K562 (cell line): Measurements from ENCODE around the gene MARCHF3. TPM values are rescaled to one million over a fixed set of nuclear protein-coding genes. Genes with fewer than 3 reads are reported as not detected.

ENCODE experiments used
- ATAC-seq: fragments of 200-7000 bp; cut with Tn5 transposase; 3 replicates; pipeline ENCODE4 v1.9.1; 2020; ENCODE audit warnings: moderate library complexity
- BruUV-seq: library from RNA; stranded (reverse); fragments of 400-500 nt; replicated peaks from 2 replicates; lab custom pipeline; 2021; lab: Mats Ljungman, UMichigan
- CTCF ChIA-PET: fragments of 300-600 bp; formaldehyde crosslinking; extraction: SDS; loops from one replicate; lab custom pipeline; 2021; ENCODE audit warnings: low intra/inter-chr PET ratio; lab: Yijun Ruan, JAX
- POLR2A ChIA-PET: fragments of 300-600, 350-650 bp; sonication (Branson Sonifier 250); formaldehyde crosslinking; extraction: SDS; loops from one replicate; lab custom pipeline; 2021; ENCODE audit warnings: antibody characterized with exemption, inconsistent platforms; lab: Yijun Ruan, JAX
- DNase-seq, 4 experiments: peaks; one replicate each; pipeline versions ENCODE4 v3.0.0 to v3.0.0-alpha.2; 2011 to 2018; ENCODE audit warnings: low spot score in 3 of 4, mixed read lengths in 3 of 4; ENCODE audit errors: extremely low read depth in 1 of 4
- FAIRE-seq: peaks from 2 replicates; lab custom pipeline; 2011; peaks lifted over from hg19 to GRCh38; lab: Jason Lieb, UNC
- H2AFZ ChIP-seq: 2 replicates; pipeline ENCODE4 v1.6.0; 2011; ENCODE audit warnings: low read depth, low read length, control low read depth, inconsistent platforms
- H3K27ac ChIP-seq: fragments of 200-600 bp; 3 replicates; pipeline ENCODE4 v1.8.0; 2011; ENCODE audit warnings: low read depth, mild to moderate bottlenecking, control low read depth, inconsistent platforms, low read length, moderate library complexity, mixed read lengths; ENCODE audit errors: extremely low read depth
- H3K27me3 ChIP-seq, 2 experiments: fragments of 300-600 bp in 1 of 2; 2 replicates in 1 of 2; 3 replicates in 1 of 2; pipeline versions ENCODE4 v1.6.0 to v1.8.0; 2011; ENCODE audit warnings: inconsistent platforms in 2 of 2, low read length in 2 of 2, mild to moderate bottlenecking in 1 of 2, mixed read lengths in 1 of 2, moderate library complexity in 1 of 2; ENCODE audit not compliant: control insufficient read depth in 2 of 2, insufficient read depth in 2 of 2
- H3K36me3 ChIP-seq: fragments of 300-600 bp; 3 replicates; pipeline ENCODE4 v1.8.0; 2011; ENCODE audit warnings: mild to moderate bottlenecking, low read length, inconsistent platforms; ENCODE audit not compliant: control insufficient read depth, insufficient read depth
- H3K4me1 ChIP-seq, 2 experiments: fragments of 200-600 bp in 1 of 2; replicated peaks in 1 of 2; 2 replicates in 1 of 2; 3 replicates in 1 of 2; pipeline versions ENCODE4 v1.5.1 to v1.8.0; 2011; ENCODE audit warnings: inconsistent platforms in 2 of 2, low read length in 2 of 2, mild to moderate bottlenecking in 1 of 2, mixed read lengths in 1 of 2, moderate library complexity in 1 of 2; ENCODE audit not compliant: control insufficient read depth in 2 of 2, insufficient read depth in 2 of 2
- H3K4me2 ChIP-seq: 2 replicates; pipeline ENCODE4 v1.6.1; 2011; ENCODE audit warnings: low read length, control low read depth, inconsistent platforms, mixed read lengths; ENCODE audit not compliant: insufficient read depth
- H3K4me3 ChIP-seq: fragments of 200-600 bp; sonication (generic), shearing (Covaris generic); 2 replicates; pipeline ENCODE4 v1.5.1; 2016; ENCODE audit warnings: control low read depth, inconsistent platforms
- H3K79me2 ChIP-seq: fragments of 200-600 bp; 3 replicates; pipeline ENCODE4 v1.8.0; 2011; ENCODE audit warnings: low read length, inconsistent platforms; ENCODE audit not compliant: control insufficient read depth, insufficient read depth
- H3K9ac ChIP-seq, 2 experiments: 2 replicates each; pipeline versions ENCODE4 v1.6.0 to v1.6.1; 2011; ENCODE audit warnings: low read depth in 2 of 2, low read length in 2 of 2, control low read depth in 1 of 2, inconsistent platforms in 1 of 2, mild to moderate bottlenecking in 1 of 2, mixed read lengths in 1 of 2; ENCODE audit not compliant: insufficient read depth in 1 of 2
- H3K9me1 ChIP-seq: one replicate; pipeline ENCODE4 v1.6.0; 2011; ENCODE audit warnings: inconsistent platforms, mild to moderate bottlenecking, low read length, moderate library complexity; ENCODE audit not compliant: control insufficient read depth, insufficient read depth
- H3K9me3 ChIP-seq: replicated peaks from 2 replicates; pipeline ENCODE4 v1.5.1; 2011; ENCODE audit warnings: low read depth, low read length, inconsistent platforms; ENCODE audit not compliant: control insufficient read depth, insufficient read depth
- H4K20me1 ChIP-seq: replicated peaks from 2 replicates; pipeline ENCODE4 v1.6.1; 2011; ENCODE audit warnings: low read length, inconsistent platforms, mixed read lengths; ENCODE audit not compliant: control insufficient read depth, insufficient read depth
- BHLHE40 ChIP-seq: IDR thresholded peaks from 2 replicates; pipeline ENCODE4 v1.6.1; 2011; ENCODE audit warnings: low read length, improper control_type of control experiment
- CGGBP1 ChIP-seq: fragments of 250-450 bp; sonication (Bioruptor Pico); IDR thresholded peaks from 2 replicates; pipeline ENCODE4 v1.9.0; 2021; ENCODE audit warnings: mild to moderate bottlenecking
- DACH1 ChIP-seq: fragments of 450-650 bp; IDR thresholded peaks from 2 replicates; pipeline ENCODE4 v1.6.1; 2018; ENCODE audit not compliant: partially characterized antibody
- FOXK2 ChIP-seq, 2 experiments: fragments of 450-650 bp; IDR thresholded peaks in 1 of 2; conservative IDR thresholded peaks in 1 of 2; 2 replicates each; pipeline ENCODE4 v1.6.1; 2016; ENCODE audit warnings: low read depth in 2 of 2, mild to moderate bottlenecking in 1 of 2
- HNRNPUL1 ChIP-seq: fragments of 200-400 bp; formaldehyde crosslinking; IDR thresholded peaks from 2 replicates; pipeline ENCODE4 v1.6.1; 2017; ENCODE audit warnings: low read length
- MBD2 ChIP-seq: sonication (generic); IDR thresholded peaks from 2 replicates; pipeline ENCODE4 v1.6.1; 2016; ENCODE audit warnings: low read depth, borderline replicate concordance
- POLR3A ChIP-seq: IDR thresholded peaks from 2 replicates; pipeline ENCODE4 v1.6.1; 2011; ENCODE audit warnings: borderline replicate concordance, mild to moderate bottlenecking, moderate library complexity; ENCODE audit not compliant: insufficient read length, insufficient read depth; ENCODE audit errors: extremely low read depth
- XRCC5 ChIP-seq: fragments of 200-400 bp; formaldehyde crosslinking; IDR thresholded peaks from 2 replicates; pipeline ENCODE4 v1.6.1; 2017; ENCODE audit warnings: low read depth, mild to moderate bottlenecking, low read length
- ZBTB43 ChIP-seq: sonication (generic); formaldehyde crosslinking; IDR thresholded peaks from 2 replicates; pipeline ENCODE4 v1.8.0; 2023; ENCODE audit warnings: mild to moderate bottlenecking, missing genetic modification reagents
- ZNF347 ChIP-seq: fragments of 450-650 bp; formaldehyde crosslinking; IDR thresholded peaks from 2 replicates; pipeline ENCODE4 v1.4.0; 2020; ENCODE audit warnings: low read depth, mild to moderate bottlenecking, moderate library complexity
- ZNF644 ChIP-seq: fragments of 200-800 bp; sonication (Bioruptor generic); IDR thresholded peaks from 2 replicates; pipeline ENCODE4 v1.6.1; 2016; ENCODE audit warnings: low read depth, missing genetic modification characterization, missing compliant biosample characterization
- WGBS: fragments of 100-300 bp; shearing (Covaris generic); methylation state at CpG from one replicate; pipeline ENCODE4 v1.1.6; 2016; ENCODE audit warnings: low coverage, mixed read lengths; ENCODE audit not compliant: insufficient coverage; ENCODE audit errors: missing lambda C conversion rate; 5-methylcytosine and 5-hydroxymethylcytosine counted together
- in situ Hi-C: fragments of 300-500 bp; cut with MboI; formaldehyde crosslinking; loops from 4 replicates; pipeline ENCODE4 v1.15.0; 2018; ENCODE audit warnings: inconsistent platforms, mixed read lengths
- intact Hi-C: fragments of 100-400 bp; cut with micrococcal nuclease; formaldehyde crosslinking; loops from 2 replicates; pipeline ENCODE4 v1.14.2; 2022
- polyA plus RNA-seq, 8 experiments: library from polyadenylated mRNA; depleted of rRNA in 4 of 8; stranded (reverse) in 5 of 8; unstranded in 3 of 8; fragments of >200 nt; fragmentation: Nextera tagmentation in 2 of 8; fragmentation: Illumina TruSeq in 1 of 8; extraction: Ambion mirVana in 2 of 8; extraction: Trizol in 1 of 8; gene quantifications; 2 replicates each; pipeline versions ENCODE4 v1.2.1 to v1.2.3, GENCODE V29; 2011 to 2014; ENCODE audit warnings: inconsistent platforms in 1 of 8, missing spikeins in 1 of 8
- total RNA-seq, 7 experiments: library from RNA; depleted of rRNA in 6 of 7; stranded (reverse); fragments of >200 nt in 6 of 7; fragmentation: Illumina TruSeq in 2 of 7; extraction: Trizol in 2 of 7; gene quantifications; 2 replicates each; pipeline versions ENCODE4 v1.2.1 to v1.2.3, GENCODE V29; 2011 to 2021; ENCODE audit warnings: low replicate concordance in 1 of 7

Gene MARCHF3
- total and polyA plus RNA-seq, 9 of the 15 experiments (the other 6 are each of a cell fraction or from before 2014, with no cell fraction given): 5.6 to 37.4 (median 16.5) TPM

GRCh38 chr5:126981222-126981621 lies 49.1 kb downstream of the MARCHF3 start:
- in situ Hi-C loops (no loop called here), intact Hi-C loops (no loop called here)
- ATAC-seq (no peak), FAIRE-seq (no peak), DNase-seq (no peak)
- Histone ChIP-seq H4K20me1 (peaks cover 11% of the 10 kb centered on the region; the same call in 1 of the 2 replicates), H3K27me3 (no peaks in the 10 kb centered on the region), H3K4me3 (no peak overlapping the region), H3K79me2 (peaks cover 87% of the 10 kb centered on the region), H2AFZ (no peak overlapping the region), H3K36me3 (no peaks in the 10 kb centered on the region), H3K4me1 (peaks cover 23 to 61% of the 10 kb centered on the region in 2 experiments), H3K9ac (no peak overlapping the region), H3K9me1 (no peaks in the 10 kb centered on the region), H3K9me3 (no peaks in the 10 kb centered on the region), H3K4me2 (no peak overlapping the region), H3K27ac (no peak overlapping the region)
- 46% methylated on average over 2 of the region's 2 CpGs for WGBS
- ChIA-PET CTCF (no interaction called here), POLR2A (no interaction called here)
- no peak for TF ChIP-seq DACH1
- no peak for TF ChIP-seq BHLHE40
- no peak for TF ChIP-seq POLR3A
- TF ChIP-seq ZNF644: no peak
- TF ChIP-seq CGGBP1 (CRISPR knock-in tag): no peak
- TF ChIP-seq HNRNPUL1: no peak
- TF ChIP-seq ZNF347 (CRISPR knock-in tag): no peak
- TF ChIP-seq ZBTB43 (CRISPR knock-in tag): no peak
- no peak for TF ChIP-seq MBD2
- TF ChIP-seq FOXK2 (conservative IDR thresholded peaks at IDR 0.05 in 1 of 2, IDR thresholded peaks at IDR 0.05 in 1 of 2; ENCODE audit: low read depth in 2 of 2): no peak
- no peak for TF ChIP-seq XRCC5
- no TSS peak for BruUV-seq
